GM23248 (cell line): ENCODE measurements around the gene FBXW11.

Source experiments
- EZH2 ChIP-seq: fragments of 200-600 bp; sonication (generic); IDR thresholded peaks from 2 replicates; pipeline ENCODE4 v1.6.1; 2018; ENCODE audit warnings: antibody characterized with exemption, mild to moderate bottlenecking; ENCODE audit not compliant: insufficient read depth, poor library complexity, severe bottlenecking
- EZH2phosphoT487 ChIP-seq: fragments of 200-600 bp; sonication (generic); IDR thresholded peaks from 2 replicates; pipeline ENCODE4 v1.6.1; 2018; ENCODE audit warnings: antibody characterized with exemption, moderate library complexity, mild to moderate bottlenecking, low read depth; ENCODE audit not compliant: insufficient read depth

DNA sequence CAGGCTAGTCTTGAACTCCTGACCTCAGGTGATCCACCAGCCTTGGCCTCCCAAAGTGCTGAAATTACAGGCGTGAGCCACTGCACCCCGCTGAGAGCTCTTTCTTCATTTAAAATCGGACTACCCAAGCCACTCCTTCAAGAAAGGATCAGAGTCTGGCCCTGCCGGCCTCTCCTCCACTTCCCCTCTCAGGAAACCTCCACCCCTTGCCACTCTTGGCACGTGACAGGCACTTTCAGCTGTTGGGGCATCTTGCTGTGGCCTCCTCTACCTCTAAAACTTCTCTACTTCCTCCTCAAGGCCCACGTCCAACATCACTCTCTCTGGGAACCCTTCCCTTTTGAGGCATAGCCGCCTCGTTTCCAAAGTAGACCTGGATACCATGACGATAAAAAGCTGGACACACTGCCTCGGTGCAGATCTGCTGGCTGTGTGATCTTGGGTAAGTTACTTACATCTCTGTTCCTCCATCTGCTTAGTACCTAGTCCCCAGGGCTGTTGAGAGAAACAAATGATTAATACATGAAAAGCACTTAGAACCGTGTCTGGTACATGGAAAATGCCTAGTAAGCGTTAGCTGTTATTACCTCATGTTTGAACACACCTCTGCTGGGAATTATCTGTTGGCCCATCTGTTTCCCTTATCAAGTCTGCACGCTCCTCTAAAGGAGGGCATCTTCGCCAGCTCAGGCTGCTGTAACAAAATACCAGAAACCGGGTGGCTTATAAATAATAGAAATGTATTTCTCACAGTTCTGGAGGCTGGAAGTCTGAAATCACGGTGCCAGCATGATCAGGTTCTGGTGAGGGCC, 165.5 kb downstream of the FBXW11 start:
- TF ChIP-seq EZH2 (no peak), EZH2phosphoT487 (no peak)
